H9 (cell line): ENCODE results near the gene OGDH. TPM values are rescaled to one million over a fixed set of nuclear protein-coding genes. Genes with fewer than 3 reads are reported as not detected.

ENCODE experiments used
- DNase-seq: peaks from one replicate; pipeline ENCODE4 v3.0.0-alpha.2; 2017
- H2AFZ ChIP-seq: one replicate; pipeline ENCODE4 v1.6.1; 2013; ENCODE audit warnings: mild to moderate bottlenecking, low read length, control low read depth, moderate library complexity
- H2AK5ac ChIP-seq: 2 replicates; pipeline ENCODE4 v1.6.1; 2013; ENCODE audit warnings: low read length, control low read depth, mixed read lengths; ENCODE audit not compliant: insufficient read length
- H2BK120ac ChIP-seq: one replicate; pipeline ENCODE4 v1.6.1; 2013; ENCODE audit warnings: low read depth, mild to moderate bottlenecking, low read length, control low read depth, inconsistent platforms; ENCODE audit not compliant: poor library complexity, severe bottlenecking
- H2BK12ac ChIP-seq: 2 replicates; pipeline ENCODE4 v1.6.1; 2013; ENCODE audit warnings: low read length, control low read depth, mixed read lengths, low read depth; ENCODE audit not compliant: insufficient read length
- H2BK15ac ChIP-seq: 2 replicates; pipeline ENCODE4 v1.6.1; 2013; ENCODE audit warnings: low read depth, low read length, control low read depth
- H2BK20ac ChIP-seq: one replicate; pipeline ENCODE4 v1.6.1; 2013; ENCODE audit warnings: low read depth, mild to moderate bottlenecking, low read length, control low read depth, inconsistent platforms; ENCODE audit not compliant: poor library complexity, severe bottlenecking
- H2BK5ac ChIP-seq: 2 replicates; pipeline ENCODE4 v1.6.1; 2013; ENCODE audit warnings: low read length, control low read depth, mixed read lengths; ENCODE audit not compliant: insufficient read length
- H3K14ac ChIP-seq: 2 replicates; pipeline ENCODE4 v1.6.1; 2013; ENCODE audit warnings: low read length, control low read depth; ENCODE audit not compliant: insufficient read depth
- H3K18ac ChIP-seq: 2 replicates; pipeline ENCODE4 v1.6.1; 2013; ENCODE audit warnings: low read depth, mild to moderate bottlenecking, mixed read lengths, low read length, control low read depth; ENCODE audit not compliant: insufficient read length
- H3K23ac ChIP-seq: 2 replicates; pipeline ENCODE4 v1.6.1; 2013; ENCODE audit warnings: low read length, control low read depth, mixed read lengths, low read depth; ENCODE audit not compliant: insufficient read length
- H3K23me2 ChIP-seq: 2 replicates; pipeline ENCODE4 v1.6.1; 2013; ENCODE audit warnings: low read depth, mild to moderate bottlenecking, mixed read lengths, low read length, control low read depth; ENCODE audit not compliant: insufficient read length, poor library complexity, severe bottlenecking
- H3K27ac ChIP-seq: 2 replicates; pipeline ENCODE4 v1.5.1; 2013; ENCODE audit warnings: low read length, control low read depth, mixed read lengths, low read depth; ENCODE audit not compliant: insufficient read length
- H3K27me3 ChIP-seq: 2 replicates; pipeline ENCODE4 v1.6.1; 2013; ENCODE audit warnings: low read length, control low read depth, inconsistent platforms; ENCODE audit not compliant: insufficient read depth
- H3K4ac ChIP-seq: 2 replicates; pipeline ENCODE4 v1.6.1; 2013; ENCODE audit warnings: low read depth, mild to moderate bottlenecking, control low read depth, inconsistent platforms, low read length, moderate library complexity
- H3K4me1 ChIP-seq: 2 replicates; pipeline ENCODE4 v1.6.1; 2013; ENCODE audit warnings: low read length, control low read depth, inconsistent platforms; ENCODE audit not compliant: insufficient read depth
- H3K4me2 ChIP-seq: 2 replicates; pipeline ENCODE4 v1.6.1; 2013; ENCODE audit warnings: low read length, control low read depth, mixed read lengths; ENCODE audit not compliant: insufficient read length, insufficient read depth
- H3K56ac ChIP-seq: 2 replicates; pipeline ENCODE4 v1.6.1; 2013; ENCODE audit warnings: low read depth, mild to moderate bottlenecking, mixed read lengths, low read length, control low read depth; ENCODE audit not compliant: insufficient read length
- H3K79me1 ChIP-seq: 2 replicates; pipeline ENCODE4 v1.6.1; 2013; ENCODE audit warnings: low read depth, mild to moderate bottlenecking, moderate library complexity, low read length, control low read depth, inconsistent platforms; ENCODE audit not compliant: insufficient read depth, poor library complexity, severe bottlenecking
- H3K79me2 ChIP-seq: 2 replicates; pipeline ENCODE4 v1.6.1; 2013; ENCODE audit warnings: low read length, control low read depth, inconsistent platforms; ENCODE audit not compliant: insufficient read depth
- H3K9ac ChIP-seq: 2 replicates; pipeline ENCODE4 v1.6.1; 2013; ENCODE audit warnings: low read length, control low read depth, mixed read lengths; ENCODE audit not compliant: insufficient read length; ENCODE audit errors: extremely low read depth
- H3K9me3 ChIP-seq: one replicate; pipeline ENCODE4 v1.6.1; 2013; ENCODE audit warnings: low read depth, low read length, inconsistent platforms; ENCODE audit not compliant: control insufficient read depth
- H3T11ph ChIP-seq: one replicate; pipeline ENCODE4 v1.6.1; 2013; ENCODE audit warnings: mild to moderate bottlenecking, low read length, control low read depth, inconsistent platforms
- H4K20me1 ChIP-seq: one replicate; pipeline ENCODE4 v1.6.1; 2013; ENCODE audit not compliant: control insufficient read depth, insufficient read length, insufficient read depth
- H4K5ac ChIP-seq: 2 replicates; pipeline ENCODE4 v1.6.1; 2013; ENCODE audit warnings: low read depth, mild to moderate bottlenecking, mixed read lengths, low read length, control low read depth; ENCODE audit not compliant: insufficient read length
- H4K8ac ChIP-seq: replicated peaks from 2 replicates; pipeline ENCODE4 v1.6.1; 2013; ENCODE audit warnings: low read length, control low read depth, mixed read lengths, low read depth; ENCODE audit not compliant: insufficient read length
- H4K91ac ChIP-seq: 2 replicates; pipeline ENCODE4 v1.6.1; 2013; ENCODE audit warnings: low read depth, mild to moderate bottlenecking, moderate library complexity, mixed read lengths, low read length, control low read depth; ENCODE audit not compliant: insufficient read length
- H3K27ac Mint-ChIP-seq, 3 experiments: 2 replicates in 2 of 3; 3 replicates in 1 of 3; pipeline ENCODE4 v1.8.0; 2020 to 2021; ENCODE audit warnings: mixed read lengths in 3 of 3, mild to moderate bottlenecking in 1 of 3, moderate library complexity in 1 of 3
- H3K27me3 Mint-ChIP-seq: 2 replicates; pipeline ENCODE4 v1.8.0; 2021; ENCODE audit warnings: low read depth, mild to moderate bottlenecking, moderate library complexity, mixed read lengths
- H3K36me3 Mint-ChIP-seq, 3 experiments: 2 replicates in 2 of 3; 3 replicates in 1 of 3; pipeline ENCODE4 v1.8.0; 2020 to 2021; ENCODE audit warnings: low read depth in 3 of 3, mixed read lengths in 3 of 3; ENCODE audit not compliant: insufficient read depth in 1 of 3
- H3K4me1 Mint-ChIP-seq, 2 experiments: 2 replicates each; pipeline ENCODE4 v1.8.0; 2020; ENCODE audit warnings: mixed read lengths in 2 of 2
- H3K4me3 Mint-ChIP-seq, 2 experiments: 2 replicates in 1 of 2; 3 replicates in 1 of 2; pipeline ENCODE4 v1.8.0; 2020 to 2021; ENCODE audit warnings: mild to moderate bottlenecking in 2 of 2, mixed read lengths in 2 of 2, moderate library complexity in 1 of 2
- H3K9me3 Mint-ChIP-seq, 2 experiments: 2 replicates in 1 of 2; 3 replicates in 1 of 2; pipeline ENCODE4 v1.8.0; 2020; ENCODE audit warnings: mild to moderate bottlenecking in 2 of 2, mixed read lengths in 2 of 2, moderate library complexity in 1 of 2
- CTCF ChIP-seq: fragments of 200-600 bp; sonication (generic); conservative IDR thresholded peaks from 3 replicates; pipeline ENCODE4 v1.8.0; 2021; ENCODE audit warnings: antibody characterized with exemption, mild to moderate bottlenecking
- WGBS: extraction: QIAGEN DNeasy Blood & Tissue Kit; methylation state at CpG from one replicate; pipeline ENCODE4 v1.1.7; 2013; ENCODE audit warnings: missing lambda C conversion rate, low lambda C conversion rate, mixed read lengths; ENCODE audit not compliant: insufficient read length; ENCODE audit errors: extremely low coverage; 5-methylcytosine and 5-hydroxymethylcytosine counted together
- total RNA-seq: library from RNA; stranded (reverse); gene quantifications from 2 replicates; pipeline ENCODE4 v1.2.1, GENCODE V29; 2021

Gene OGDH
- total RNA-seq, 1 experiment from 2014 or later, result 77.3 TPM

GRCh38 chr7:44618045-44618444 is 11.6 kb downstream of the OGDH start:
- Histone ChIP-seq H3K79me2 (peaks cover 28% of the 10 kb centered on the region; the same call in 1 of the 2 replicates), H3K18ac (no peak overlapping the region), H2AFZ (no peak overlapping the region), H3K4ac (no peak overlapping the region), H3K14ac (no peak overlapping the region), H3K4me1 (peaks cover 2% of the 10 kb centered on the region), H4K20me1 (no peaks in the 10 kb centered on the region), H2BK12ac (no peak overlapping the region), H3K56ac (no peak overlapping the region), H2BK15ac (no peak overlapping the region), H3K79me1 (no peaks in the 10 kb centered on the region), H2BK5ac (no peak overlapping the region), H3K23ac (no peak overlapping the region), H3K9me3 (no peaks in the 10 kb centered on the region), H3K27me3 (no peaks in the 10 kb centered on the region), H2AK5ac (no peak overlapping the region), H3K27ac (no peak overlapping the region), H4K91ac (no peak overlapping the region), H2BK20ac (no peak overlapping the region), H3K23me2 (no peaks in the 10 kb centered on the region), H3K9ac (no peak overlapping the region), H2BK120ac (no peak overlapping the region), H4K8ac (no peak overlapping the region), H4K5ac (no peak overlapping the region), H3T11ph (no peak overlapping the region), H3K4me2 (no peak overlapping the region)
- Mint-ChIP-seq H3K36me3 (no peaks in the 10 kb centered on the region; a peak in 1 of 7 replicates), H3K4me1 (peaks cover 11 to 13% of the 10 kb centered on the region in 2 experiments), H3K27ac (no peak overlapping the region), H3K27me3 (no peaks in the 10 kb centered on the region), H3K4me3 (no peak overlapping the region), H3K9me3 (no peaks in the 10 kb centered on the region)
- TF ChIP-seq CTCF, result no peak
- no peak for DNase-seq
- no CpG with 5 or more reads among the region's 1 CpG for WGBS
